GM21786 (cell line): ENCODE data around the gene PATZ1.

Experiments used
- ATAC-seq: cut with Tn5 transposase; IDR thresholded peaks from one replicate; pipeline ENCODE4 v1.9.1; 2021; ENCODE audit not compliant: unreplicated experiment

PATZ1 gene

GRCh38 chr22:31284281-31285155, 61.6 kb downstream of the PATZ1 start:
- ATAC-seq: no peak

- no peak for ATAC-seq
Observed at GRCh38 chr22:31282748-31283468, 63.2 kb downstream of the PATZ1 start.

- no peak for ATAC-seq
Observed at GRCh38 chr22:31281733-31282132, 64.4 kb downstream of the PATZ1 start.

- ATAC-seq: no peak
Observed at GRCh38 chr22:31279821-31280505, 66.2 kb downstream of the PATZ1 start.

- no peak for ATAC-seq
Observed at GRCh38 chr22:31279327-31279669, 66.8 kb downstream of the PATZ1 start.

- ATAC-seq: no peak
Observed at GRCh38 chr22:31278626-31279326, 67.4 kb downstream of the PATZ1 start.

- ATAC-seq: no peak
Observed at GRCh38 chr22:31278151-31278621, 68.0 kb downstream of the PATZ1 start.

GRCh38 chr22:31277741-31278140, 68.4 kb downstream of the PATZ1 start:
- ATAC-seq: no peak

GRCh38 chr22:31276426-31277167, 69.5 kb downstream of the PATZ1 start:
- no peak for ATAC-seq
